ENCODE measurements around the gene CSNK1G3.
"Not testable (repeated sequence)": the region's sequence is repeated elsewhere in the genome, so short reads cannot be mapped to it uniquely, and the experiment has no call there.

The CSNK1G3 gene

GRCh38 chr5:123511648-123512605 lies at the start of gene CSNK1G3:
CSNK1G3 (plus strand) TSS chr5:123512177; CDS start chr5:123545664, 33,487 bp downstream.
- peak; percentile 80 for DNase-seq (ENCODE audit: low read depth, low spot score)

- not testable (repeated sequence) for DNase-seq (ENCODE audit: low read depth, low spot score)
Measured at GRCh38 chr5:123466839-123467238, 45.1 kb upstream of the CSNK1G3 start.

GRCh38 chr5:123471385-123471784 lies 40.6 kb upstream of the CSNK1G3 start:
- DNase-seq (ENCODE audit: low read depth, low spot score) = no peak

GRCh38 chr5:123472150-123472924 lies 39.6 kb upstream of the CSNK1G3 start:
- no peak for DNase-seq (ENCODE audit: low read depth, low spot score)

- no peak for DNase-seq (ENCODE audit: low read depth, low spot score)
Measured at GRCh38 chr5:123474228-123474627, 37.7 kb upstream of the CSNK1G3 start.

- DNase-seq (ENCODE audit: low read depth, low spot score) = no peak
Measured at GRCh38 chr5:123476731-123477130, 35.2 kb upstream of the CSNK1G3 start.

- DNase-seq (ENCODE audit: low read depth, low spot score) = no peak
Measured at GRCh38 chr5:123478546-123478945, 33.4 kb upstream of the CSNK1G3 start.

GRCh38 chr5:123482258-123482657 lies 29.7 kb upstream of the CSNK1G3 start:
- DNase-seq (ENCODE audit: low read depth, low spot score) = no peak

- no peak for DNase-seq (ENCODE audit: low read depth, low spot score)
Measured at GRCh38 chr5:123483446-123484077, 28.4 kb upstream of the CSNK1G3 start.

- no peak for DNase-seq (ENCODE audit: low read depth, low spot score)
Measured at GRCh38 chr5:123485275-123485674, 26.7 kb upstream of the CSNK1G3 start.

GRCh38 chr5:123486951-123487655 lies 24.9 kb upstream of the CSNK1G3 start:
- no peak for DNase-seq (ENCODE audit: low read depth, low spot score)

GRCh38 chr5:123490974-123491373 lies 21.0 kb upstream of the CSNK1G3 start:
- no peak for DNase-seq (ENCODE audit: low read depth, low spot score)

GRCh38 chr5:123495211-123495610 lies 16.8 kb upstream of the CSNK1G3 start:
- DNase-seq (ENCODE audit: low read depth, low spot score) = not testable (repeated sequence)

- no peak for DNase-seq (ENCODE audit: low read depth, low spot score)
Measured at GRCh38 chr5:123496892-123497291, 15.1 kb upstream of the CSNK1G3 start.

GRCh38 chr5:123500471-123500870 lies 11.5 kb upstream of the CSNK1G3 start:
- DNase-seq (ENCODE audit: low read depth, low spot score) = no peak

GRCh38 chr5:123502120-123502519 lies 9.9 kb upstream of the CSNK1G3 start:
- DNase-seq (ENCODE audit: low read depth, low spot score) = no peak

- DNase-seq (ENCODE audit: low read depth, low spot score) = no peak
Measured at GRCh38 chr5:123503299-123503698, 8.7 kb upstream of the CSNK1G3 start.

GRCh38 chr5:123505633-123506032 lies 6.3 kb upstream of the CSNK1G3 start:
- DNase-seq (ENCODE audit: low read depth, low spot score) = no peak

- no peak for DNase-seq (ENCODE audit: low read depth, low spot score)
Measured at GRCh38 chr5:123508441-123508840, 3.5 kb upstream of the CSNK1G3 start.

GRCh38 chr5:123511290-123511647 lies 708 bp upstream of the CSNK1G3 start:
- no peak for DNase-seq (ENCODE audit: low read depth, low spot score)

Measured in activated CD4-positive, CD25-positive, alpha-beta regulatory T cell treated with anti-CD3 and anti-CD28 coated beads, Interleukin-2, amount 50 U/mL, for 16 hours (primary cell).